HG03135 (cell line): ENCODE measurements around the gene RBPMS2.
A peak's percentile ranks its signal among the peaks of the same experiment; 100 is the strongest.

ENCODE experiments used
- ATAC-seq: cut with Tn5 transposase; IDR thresholded peaks from one replicate; pipeline ENCODE4 v1.9.1; 2021; ENCODE audit warnings: mild to moderate bottlenecking, moderate library complexity; ENCODE audit not compliant: unreplicated experiment

RBPMS2 gene

DNA sequence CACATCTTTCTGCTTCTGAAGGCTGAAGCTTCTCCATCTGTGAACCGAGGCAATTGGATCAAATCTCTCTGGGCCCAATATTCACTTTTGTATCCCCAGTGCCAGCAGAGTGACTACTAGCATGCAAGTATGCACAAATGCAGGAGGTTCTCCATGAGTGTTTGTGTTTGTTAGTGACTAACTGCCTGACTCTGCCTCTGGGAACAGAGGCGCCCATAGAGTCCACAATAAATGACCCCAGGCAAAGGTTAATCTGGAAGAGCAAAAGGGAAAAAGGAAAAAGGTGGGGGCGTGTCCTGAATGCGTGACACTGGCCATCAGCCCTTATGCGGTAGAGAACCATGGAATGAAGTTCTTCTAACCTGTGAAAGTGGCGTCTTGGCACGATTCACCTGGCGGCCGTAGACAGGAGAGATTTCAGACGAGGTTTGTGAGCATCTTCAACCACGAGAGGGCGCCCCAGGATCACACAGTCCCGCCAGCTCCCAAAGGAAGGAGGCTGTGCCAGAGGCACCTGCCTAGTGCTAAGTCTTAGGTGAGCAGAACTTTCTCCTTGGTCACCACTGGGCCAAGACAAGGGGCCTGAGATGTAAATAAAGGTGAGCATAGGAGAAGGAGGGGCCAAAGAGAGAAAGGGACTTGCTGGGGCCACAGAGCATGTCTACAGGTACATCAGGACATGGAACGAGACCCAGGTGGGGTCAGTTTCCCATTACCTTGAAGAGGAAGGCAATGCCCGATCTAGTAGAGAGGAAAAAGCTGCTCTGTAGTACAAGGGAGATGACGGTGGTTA is 44.2 kb downstream of the RBPMS2 start:
- ATAC-seq = no peak

DNA sequence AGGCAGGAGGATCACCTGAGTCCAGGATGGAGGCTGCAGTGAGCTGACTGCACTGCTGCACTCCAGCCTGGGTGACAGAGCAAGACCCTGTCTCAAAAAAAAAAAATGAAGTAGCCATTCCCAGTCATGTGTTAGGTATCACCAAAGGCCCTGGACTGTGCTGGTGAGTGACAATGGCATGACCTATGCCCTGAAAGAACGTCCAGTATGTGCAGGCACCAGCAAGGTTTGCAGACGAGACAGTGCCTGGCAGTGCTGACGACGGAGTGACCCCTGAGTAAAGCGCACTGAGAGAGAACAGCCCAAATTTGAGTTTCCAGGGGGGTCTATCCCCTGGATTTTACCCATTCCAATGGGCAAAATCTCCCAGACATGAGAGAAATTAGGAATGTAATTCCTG is 45.2 kb downstream of the RBPMS2 start:
- ATAC-seq = no peak

DNA sequence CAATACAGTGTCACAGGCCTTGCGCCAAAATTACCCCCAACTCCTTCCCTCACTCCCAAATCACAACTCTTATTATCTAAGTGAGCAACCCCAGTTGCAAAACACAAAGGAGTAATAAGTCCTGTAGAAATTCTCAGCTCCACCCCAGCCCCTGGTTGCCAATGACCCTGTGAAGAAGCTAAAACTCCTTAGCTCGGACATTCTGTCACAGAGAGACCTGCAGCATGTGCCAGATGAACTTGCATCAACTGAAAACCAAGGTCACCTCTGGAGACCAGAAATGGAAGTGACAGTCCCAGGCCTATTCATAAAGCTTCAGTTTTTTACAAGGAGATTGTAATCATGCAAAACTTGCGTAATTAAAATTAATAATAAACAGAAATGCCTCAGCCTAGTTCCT is 55.2 kb downstream of the RBPMS2 start:
- ATAC-seq = no peak

DNA sequence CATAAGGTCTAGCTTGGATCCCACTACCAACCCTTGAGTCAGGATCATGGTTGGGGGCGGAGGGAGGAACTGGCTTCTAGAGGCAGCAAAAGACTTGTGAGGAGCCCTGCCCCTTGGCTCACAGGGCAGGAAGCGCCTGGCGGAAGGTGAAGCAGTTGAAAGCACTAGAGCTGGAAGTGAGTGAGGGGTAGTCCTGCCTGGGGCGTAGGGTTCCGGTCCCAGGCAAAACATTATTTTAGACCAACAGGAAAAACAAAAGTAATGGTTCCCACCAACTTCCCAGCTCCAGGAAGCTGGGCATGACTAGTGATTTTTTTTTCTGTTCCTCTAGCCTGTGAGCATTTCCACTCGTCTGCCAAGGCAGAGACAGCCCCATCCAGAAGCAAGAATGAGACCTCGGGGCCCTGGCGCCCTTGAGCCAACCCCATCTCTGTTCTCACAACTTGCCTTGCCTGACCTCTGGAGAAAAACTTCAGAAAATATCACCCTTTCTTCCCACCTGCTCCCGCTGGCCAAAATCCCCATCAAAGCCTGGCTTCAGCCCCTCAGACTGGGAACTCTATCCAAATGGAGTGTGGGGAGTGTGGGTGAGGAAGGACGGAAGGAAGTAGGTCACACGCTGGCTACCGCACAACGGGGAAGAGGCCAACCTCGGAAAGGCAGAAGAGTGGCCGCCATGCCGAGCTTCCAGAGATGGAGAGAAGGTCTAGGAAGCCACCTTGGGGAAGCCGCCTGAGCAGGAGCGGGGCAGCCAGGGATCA is 57.5 kb downstream of the RBPMS2 start:
- ATAC-seq = no peak

DNA sequence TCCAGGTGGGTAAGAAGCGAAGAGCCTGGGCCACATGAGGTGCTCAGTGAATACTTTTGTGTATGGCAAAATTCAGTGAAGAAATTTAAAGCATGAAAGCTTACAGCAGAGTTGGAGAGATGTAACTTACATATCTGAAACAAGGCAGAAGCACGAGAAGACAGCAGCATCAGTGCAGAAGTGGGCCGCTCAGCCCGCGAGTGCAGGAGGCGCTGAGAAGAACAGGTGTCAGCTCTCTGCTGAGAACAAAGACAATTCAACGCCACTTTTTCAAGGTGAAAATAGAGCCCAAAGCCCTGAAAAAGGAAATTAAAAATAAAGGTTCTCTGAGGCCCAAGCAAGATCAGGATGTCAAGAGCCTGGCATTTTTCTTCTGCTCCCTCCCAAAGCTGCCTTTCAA is 58.3 kb downstream of the RBPMS2 start:
- no peak for ATAC-seq

DNA sequence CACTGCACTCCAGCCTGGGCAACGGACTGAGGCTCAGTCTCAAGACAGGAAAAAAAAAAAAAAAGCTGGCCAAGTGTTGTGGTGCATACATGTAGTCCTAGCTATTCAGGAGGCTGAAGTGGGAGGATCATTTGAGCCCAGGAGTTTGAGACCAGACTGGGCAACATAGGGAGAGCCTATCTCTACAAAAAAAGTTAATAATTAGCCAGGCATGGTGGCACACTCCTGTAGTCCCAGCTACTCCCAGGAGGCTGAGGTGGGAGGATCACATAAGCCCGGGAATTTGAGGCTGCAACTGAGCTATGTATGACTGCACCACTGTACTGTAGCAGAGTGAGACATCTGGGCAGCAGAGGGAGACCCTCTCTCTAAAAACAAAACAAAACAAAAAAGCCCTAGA is 58.9 kb downstream of the RBPMS2 start:
- no peak for ATAC-seq

DNA sequence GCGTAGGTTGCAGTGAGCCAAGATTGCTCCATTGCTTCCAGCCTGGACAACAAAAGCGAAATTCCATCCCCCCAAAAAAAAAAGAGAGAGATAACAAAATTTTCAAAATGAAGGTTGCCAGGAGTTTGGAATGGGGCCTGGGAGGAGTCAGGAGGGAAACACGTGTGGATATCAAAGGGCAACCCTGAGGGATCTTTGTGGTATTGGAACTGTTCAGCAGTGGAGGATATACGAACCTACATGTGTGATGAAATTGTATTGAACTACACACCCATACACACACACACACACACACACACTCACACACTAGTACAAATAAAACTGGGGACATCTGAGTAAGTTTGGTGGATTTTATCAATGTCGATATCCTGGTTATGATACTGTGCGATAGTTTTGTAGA is 61.8 kb downstream of the RBPMS2 start:
- ATAC-seq = no peak

DNA sequence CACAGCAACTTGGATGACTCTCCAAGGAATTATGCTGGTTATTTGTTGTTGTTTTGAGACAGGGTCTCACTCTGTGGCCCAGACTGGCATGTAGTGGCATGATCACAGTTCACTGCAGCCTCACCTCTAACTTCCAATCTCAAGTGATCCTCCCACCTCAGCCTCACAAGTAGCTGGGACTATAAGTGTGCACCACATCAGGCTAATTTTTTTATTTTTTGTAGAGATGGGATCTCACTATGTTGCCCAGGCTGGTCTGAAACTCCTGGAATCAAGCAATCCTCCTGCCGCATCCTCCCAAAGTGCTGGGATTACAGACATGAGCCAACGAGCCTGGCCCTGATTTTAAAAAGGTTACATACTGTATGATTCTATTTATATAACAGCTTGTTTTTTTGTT is 63.0 kb downstream of the RBPMS2 start:
- no peak for ATAC-seq

DNA sequence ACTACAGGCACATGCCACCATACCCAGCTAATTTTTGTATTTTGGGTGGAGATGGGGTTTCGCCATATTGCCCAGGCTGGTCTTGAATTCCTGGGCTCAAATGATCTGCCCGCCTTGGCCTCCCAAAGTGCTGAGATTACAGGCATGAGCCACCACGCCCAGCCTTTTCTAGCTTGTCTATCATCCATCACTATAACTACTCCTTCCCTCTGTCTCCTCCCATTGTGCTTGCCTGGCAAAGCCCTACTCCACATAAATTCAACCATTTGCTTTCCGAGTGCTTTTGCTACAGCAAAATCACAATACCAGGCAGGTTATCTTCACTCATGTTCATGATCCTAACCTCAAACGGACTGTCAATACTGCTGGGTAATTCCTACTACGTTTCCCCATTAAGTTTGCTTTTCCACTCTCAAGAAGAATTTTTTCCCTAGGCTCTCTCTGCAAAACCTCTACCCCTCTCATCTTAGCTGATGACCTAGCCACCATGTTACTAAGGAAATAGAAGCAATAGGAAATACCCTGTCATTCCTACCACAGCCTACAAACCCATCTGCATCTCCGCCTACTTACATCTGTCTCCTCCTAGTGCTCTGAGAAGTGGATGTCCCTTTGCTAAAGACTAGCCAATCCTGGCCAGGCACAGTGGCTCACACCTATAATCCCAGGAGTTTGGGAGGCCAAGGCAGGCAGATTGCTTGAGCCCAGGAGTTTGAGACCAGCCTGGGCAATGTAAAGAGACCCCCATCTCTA is 64.5 kb downstream of the RBPMS2 start:
- no peak for ATAC-seq

DNA sequence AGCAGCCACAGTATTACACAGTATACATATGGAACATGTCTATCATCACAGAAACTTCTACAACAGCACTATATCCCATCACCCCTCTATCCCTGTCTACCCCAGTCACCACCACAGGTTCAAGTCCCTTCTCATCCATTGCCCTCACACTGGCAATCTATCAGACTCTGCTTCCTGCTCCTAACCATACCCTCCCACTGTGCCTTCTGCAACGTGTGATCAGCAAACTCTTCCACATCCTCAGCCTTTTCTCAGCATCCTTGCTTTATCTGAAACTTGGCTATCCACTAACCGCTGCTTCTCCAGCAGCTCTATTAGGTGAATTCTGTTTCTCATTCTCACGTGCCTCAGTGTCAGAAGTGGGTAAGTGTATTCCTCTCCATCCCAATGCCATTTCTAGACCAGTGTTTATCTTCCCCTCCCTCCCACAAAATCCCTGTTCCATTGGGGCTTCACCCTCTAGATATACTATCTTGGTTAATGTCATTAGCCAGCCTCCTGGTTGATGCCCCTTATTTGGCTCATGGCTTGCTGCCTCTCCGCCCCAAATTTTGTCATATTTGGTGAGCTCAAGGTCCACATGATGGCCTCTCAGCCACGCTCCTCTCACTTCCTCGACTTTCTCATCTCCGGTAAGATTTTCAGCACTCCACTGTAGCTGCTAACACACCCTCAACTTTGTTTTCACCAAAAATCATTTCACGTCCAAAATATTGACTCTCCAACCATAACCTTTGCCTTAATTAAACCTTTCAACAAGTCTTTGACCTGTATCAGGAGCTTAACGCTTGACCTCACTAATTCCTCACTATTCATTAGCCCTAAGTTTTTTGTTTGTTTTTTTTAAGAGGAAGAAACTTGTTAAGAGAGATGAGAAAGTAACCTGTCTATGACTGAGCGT is 69.1 kb downstream of the RBPMS2 start:
- no peak for ATAC-seq

DNA sequence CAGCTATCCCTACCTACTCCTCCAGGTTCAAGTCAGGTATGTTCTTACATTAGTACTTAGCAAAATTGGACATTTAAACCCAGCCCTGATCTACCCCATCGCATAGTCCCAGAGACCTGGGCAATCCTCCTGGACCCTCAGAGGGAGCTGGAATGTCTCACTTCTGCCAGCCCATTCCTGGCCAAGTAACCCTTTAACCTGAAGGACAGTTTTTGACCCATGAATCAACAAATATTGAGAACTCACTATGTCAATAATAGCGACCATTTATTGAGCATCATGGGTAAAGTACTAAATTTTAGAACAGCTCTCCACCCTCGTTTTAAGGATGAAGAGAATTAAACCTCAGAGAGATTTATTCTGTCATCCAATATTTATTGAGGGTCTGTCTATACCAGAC is 70.4 kb downstream of the RBPMS2 start:
- no peak for ATAC-seq

DNA sequence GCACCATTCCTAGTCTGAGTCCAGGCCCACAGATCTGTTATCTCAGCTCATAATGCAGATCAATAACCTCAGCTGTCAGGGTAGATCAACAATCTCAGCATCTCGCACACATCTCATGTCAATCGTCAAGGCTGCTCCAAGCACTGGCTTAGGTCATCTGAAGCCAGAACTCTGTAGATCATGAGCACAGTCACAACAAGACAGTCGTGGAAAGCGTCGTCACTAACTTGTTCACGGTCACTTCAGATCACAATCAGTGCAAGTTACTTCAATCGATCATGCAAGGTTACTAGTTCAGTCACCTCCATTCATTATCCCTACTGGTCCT is 71.8 kb downstream of the RBPMS2 start:
- ATAC-seq = no peak

DNA sequence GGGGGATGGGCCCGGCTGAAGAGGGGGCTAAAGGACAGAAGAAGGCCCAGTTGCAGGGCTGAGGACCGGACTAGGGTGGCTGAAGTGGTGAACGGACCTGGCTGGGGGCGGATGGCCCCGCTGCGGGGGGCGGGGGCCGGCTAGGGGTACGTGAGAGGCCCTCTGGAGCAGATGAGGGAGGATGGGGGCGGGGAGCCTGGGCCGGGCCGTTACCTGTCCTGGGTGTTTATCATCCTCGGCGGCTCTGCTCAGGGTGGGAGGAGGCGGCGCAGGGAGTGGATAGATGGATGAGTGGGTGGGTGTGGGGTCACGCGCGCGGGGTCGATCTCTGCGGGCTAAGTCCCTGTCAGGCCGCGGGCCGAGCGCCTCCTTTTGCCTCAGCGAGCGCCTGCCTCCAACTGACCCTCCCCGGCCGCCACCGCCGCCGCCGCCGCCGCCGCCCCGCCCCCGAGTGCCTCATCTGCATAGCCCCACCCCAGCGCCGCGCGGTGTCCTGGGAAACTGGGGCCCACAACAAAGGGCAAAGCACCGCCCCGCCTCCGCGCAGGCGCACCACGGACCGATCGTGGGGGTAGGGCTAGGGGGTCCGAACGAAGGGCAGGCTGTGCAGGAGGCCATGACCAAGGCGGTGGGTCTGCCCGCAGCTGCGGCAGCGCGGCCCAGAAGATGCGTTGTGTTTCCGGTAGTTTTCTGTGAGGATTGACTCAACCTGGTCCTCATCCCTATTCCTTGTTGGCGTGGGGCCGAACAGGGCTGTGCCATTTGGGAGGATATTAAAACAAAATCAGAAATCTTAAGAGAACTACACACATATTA is 72.4 kb downstream of the RBPMS2 start:
- ATAC-seq = peak; percentile 78

DNA sequence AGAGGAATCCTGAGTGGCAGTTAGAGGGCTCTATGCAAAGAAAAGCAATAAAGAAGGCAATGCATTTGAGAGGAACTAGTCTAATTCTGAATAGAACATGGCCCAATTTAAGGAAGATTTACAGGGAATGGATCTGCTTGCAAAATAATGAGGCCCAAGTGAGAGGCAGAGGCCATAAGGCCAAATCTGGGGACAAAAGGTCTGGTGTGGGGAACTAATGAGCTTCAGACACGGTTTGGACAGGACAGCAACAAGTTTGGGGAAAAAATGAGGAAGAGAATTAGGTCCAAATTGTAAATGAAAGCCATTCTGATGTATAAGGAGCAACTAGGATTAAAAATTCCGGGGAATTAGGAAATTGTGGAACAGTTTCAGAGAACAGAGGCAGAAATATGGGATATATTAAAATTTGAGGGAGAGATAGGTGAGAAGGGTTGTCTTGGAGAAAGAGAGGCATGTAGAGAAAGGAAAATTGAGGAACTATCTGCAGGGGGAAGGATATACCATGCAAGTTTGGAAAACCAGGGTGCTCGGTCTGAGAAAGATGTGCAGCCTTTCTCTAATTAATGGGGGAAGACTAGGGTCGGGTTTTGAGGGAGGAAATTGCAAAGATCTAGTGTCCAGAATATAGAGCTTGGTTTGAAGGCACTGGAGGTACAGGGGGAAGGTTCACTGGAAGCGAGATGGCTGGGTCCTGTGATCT is 73.8 kb downstream of the RBPMS2 start:
- ATAC-seq = no peak

DNA sequence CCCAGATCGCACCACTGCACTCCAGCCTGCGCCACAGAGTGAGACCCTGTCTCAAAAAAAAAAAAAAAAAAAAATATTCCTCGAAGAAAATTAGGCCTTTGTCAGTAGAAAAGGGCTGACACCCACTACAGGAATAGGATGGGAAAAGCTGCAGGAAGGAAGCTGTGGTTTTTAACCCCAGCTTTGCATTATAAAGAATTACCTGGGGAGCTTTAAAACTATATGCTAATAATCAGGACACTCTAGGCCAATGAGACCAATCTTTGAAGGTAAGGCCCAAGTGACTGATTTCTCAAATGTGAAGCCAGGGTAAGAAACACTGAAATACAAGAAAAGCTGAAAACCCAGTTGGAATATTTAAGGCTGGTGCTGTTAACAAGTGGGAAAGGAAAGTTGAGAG is 74.3 kb downstream of the RBPMS2 start:
- ATAC-seq = no peak

DNA sequence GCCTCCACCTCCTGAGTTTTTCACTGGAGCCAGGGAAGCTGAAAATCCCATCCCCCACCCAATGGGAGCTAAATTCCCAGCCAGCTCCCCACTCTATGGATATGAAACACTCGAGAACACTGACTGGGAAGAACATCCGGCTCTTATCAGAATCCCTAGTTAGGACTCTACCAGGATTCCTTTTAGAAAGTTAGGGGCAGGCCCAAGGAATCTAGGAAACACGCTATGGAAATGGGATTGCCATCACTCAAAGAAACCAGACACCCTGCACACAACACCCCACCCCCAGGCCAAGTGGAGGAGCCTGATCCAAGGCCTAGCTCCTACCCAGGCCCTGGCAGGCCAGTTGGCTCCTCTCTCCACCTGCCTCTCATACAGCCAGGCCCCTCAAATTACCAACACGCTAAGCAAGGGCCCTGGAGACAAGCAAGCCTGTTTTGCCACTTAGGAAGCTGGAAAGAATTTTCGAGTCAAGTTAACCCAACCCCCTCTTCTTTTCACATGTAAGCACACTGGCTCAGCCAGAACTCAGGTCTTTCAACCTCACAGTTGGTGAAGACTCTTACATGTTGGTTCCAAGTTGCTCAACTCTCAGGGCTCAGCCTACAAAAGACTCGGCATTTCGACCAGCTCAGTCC is 75.5 kb downstream of the RBPMS2 start:
- ATAC-seq = no peak

DNA sequence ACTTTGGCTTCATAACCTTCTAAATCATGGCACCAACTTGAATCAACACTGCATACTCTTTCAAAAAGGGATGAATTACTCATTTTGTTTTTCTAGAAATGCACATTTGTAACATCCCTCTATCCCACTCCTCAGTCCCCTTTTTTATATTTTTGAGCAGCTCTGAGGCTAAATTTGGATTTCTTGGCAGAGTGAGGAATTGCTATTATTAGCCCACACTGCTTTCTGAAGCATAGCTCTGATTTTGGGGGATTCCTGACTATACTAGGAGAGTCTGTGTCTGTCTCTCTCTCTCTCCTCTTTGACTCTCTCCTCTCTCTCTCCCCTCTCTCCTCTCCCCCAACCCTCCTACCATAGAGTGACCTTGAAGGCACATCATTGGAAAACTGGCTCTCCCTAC is 76.6 kb downstream of the RBPMS2 start:
- no peak for ATAC-seq

DNA sequence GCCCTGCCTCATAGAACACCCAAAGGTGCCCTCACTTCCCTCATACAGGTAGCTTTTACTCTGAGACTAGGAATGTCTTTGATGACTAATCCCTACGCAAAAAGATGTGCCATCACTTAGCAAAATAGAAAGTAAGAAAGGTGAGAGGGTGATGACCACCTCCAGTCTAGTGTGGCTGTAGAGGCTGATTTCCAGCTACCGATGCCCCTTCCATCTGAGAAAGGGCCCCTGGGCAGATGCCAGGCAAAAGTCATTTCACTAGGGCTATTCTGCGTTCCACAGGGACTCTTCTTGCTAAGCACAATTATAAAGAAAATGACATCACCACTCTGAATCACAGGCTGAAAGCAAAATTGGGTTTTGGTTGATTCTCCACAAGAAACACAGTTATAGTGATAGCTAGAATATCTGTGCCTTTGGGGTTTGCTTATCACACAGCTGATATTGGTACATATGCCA is 77.4 kb downstream of the RBPMS2 start:
- ATAC-seq = no peak

DNA sequence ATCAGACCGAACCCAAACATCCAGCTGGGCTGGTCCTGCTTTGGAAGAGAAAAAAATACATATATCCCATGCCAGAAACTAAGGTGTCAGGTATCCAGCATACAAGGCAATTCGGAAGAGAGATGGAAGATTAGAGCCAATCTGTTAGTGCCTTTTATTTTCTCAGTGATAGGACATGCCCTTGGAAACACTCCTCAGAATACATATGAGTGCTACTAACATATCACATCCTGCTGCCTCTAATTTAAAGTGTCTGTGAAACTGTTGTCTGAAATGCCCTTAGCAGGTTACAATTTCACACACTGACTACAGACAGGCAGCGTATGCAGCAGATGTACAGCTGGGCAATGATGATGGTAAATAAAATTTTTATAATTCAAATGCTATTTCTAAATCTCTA is 78.9 kb downstream of the RBPMS2 start:
- ATAC-seq = no peak
